Vagina (tissue), 2 donors: ENCODE measurements around the gene GDA. TPM values are rescaled to one million over a fixed set of nuclear protein-coding genes. Genes with fewer than 3 reads are reported as not detected.

Source experiments
- DNase-seq, 2 donors: peaks; one replicate each; pipeline ENCODE4 v3.0.0-alpha.2; 2017; ENCODE audit errors: extremely low spot score in 2 of 2
- H3K27ac ChIP-seq: fragments of 200-600 bp; sonication (generic); one replicate; pipeline ENCODE4 v1.5.1; 2019
- H3K27me3 ChIP-seq: fragments of 200-600 bp; sonication (generic); one replicate; pipeline ENCODE4 v1.5.1; 2019
- H3K36me3 ChIP-seq, 2 donors: fragments of 200-600 bp; sonication (generic); one replicate each; pipeline ENCODE4 v1.5.1; 2017 to 2019
- H3K4me1 ChIP-seq: fragments of 200-600 bp; sonication (generic); one replicate; pipeline ENCODE4 v1.5.1; 2019
- H3K4me3 ChIP-seq, 2 donors: fragments of 200-600 bp; sonication (generic); 1 replicate in 1 of 2; 2 replicates in 1 of 2; pipeline ENCODE4 v1.5.1; 2016 to 2019
- H3K9me3 ChIP-seq: fragments of 200-600 bp; sonication (generic); one replicate; pipeline ENCODE4 v1.5.1; 2019
- CTCF ChIP-seq, 3 experiments: fragments of 450-650 bp in 2 of 3; fragments of 200-600 bp in 1 of 3; sonication (generic) in 1 of 3; IDR thresholded peaks; one replicate each; pipeline ENCODE4 v1.5.1; 2017 to 2019; ENCODE audit warnings: antibody characterized with exemption in 3 of 3, mild to moderate bottlenecking in 2 of 3, moderate library complexity in 2 of 3
- POLR2A ChIP-seq, 2 donors: fragments of 450-650 bp; IDR thresholded peaks; one replicate each; pipeline ENCODE4 v1.6.1; 2017; ENCODE audit warnings: antibody characterized with exemption in 2 of 2, mild to moderate bottlenecking in 2 of 2, moderate library complexity in 2 of 2
- POLR2AphosphoS5 ChIP-seq, 2 donors: sonication (generic); formaldehyde crosslinking; IDR thresholded peaks; one replicate each; pipeline ENCODE4 v1.9.0; 2017; ENCODE audit warnings: antibody characterized with exemption in 2 of 2, mild to moderate bottlenecking in 2 of 2, low read depth in 1 of 2; ENCODE audit not compliant: insufficient read depth in 1 of 2
- intact Hi-C: fragments of 100-400 bp; cut with DNase I; formaldehyde crosslinking; loops from one replicate; pipeline ENCODE4 v1.15.1; 2023
- total RNA-seq: library from RNA; depleted of rRNA; stranded (reverse); fragments of >200 nt; gene quantifications from one replicate; pipeline ENCODE4 v1.2.3, GENCODE V29; 2016

Gene GDA
- total RNA-seq, 1 donor from 2014 or later, result not detected

GRCh38 chr9:72154468-72155285, 5.4 kb downstream of the GDA start:
- no peak for DNase-seq
- no peak for TF ChIP-seq POLR2A (IDR thresholded peaks at IDR 0.05)
- TF ChIP-seq POLR2AphosphoS5 (IDR thresholded peaks at IDR 0.05; ENCODE audit: insufficient read depth in 1 of 2, low read depth in 1 of 2), result no peak
- no peak for TF ChIP-seq CTCF (IDR thresholded peaks at IDR 0.05)
- Histone ChIP-seq H3K27ac (no peak overlapping the region), H3K9me3 (no peaks in the 10 kb centered on the region), H3K36me3 (no peaks in the 10 kb centered on the region), H3K4me1 (peaks cover under 1% of the 10 kb centered on the region), H3K4me3 (no peak overlapping the region), H3K27me3 (no peaks in the 10 kb centered on the region)
- intact Hi-C loops, result no loop called here

DNA sequence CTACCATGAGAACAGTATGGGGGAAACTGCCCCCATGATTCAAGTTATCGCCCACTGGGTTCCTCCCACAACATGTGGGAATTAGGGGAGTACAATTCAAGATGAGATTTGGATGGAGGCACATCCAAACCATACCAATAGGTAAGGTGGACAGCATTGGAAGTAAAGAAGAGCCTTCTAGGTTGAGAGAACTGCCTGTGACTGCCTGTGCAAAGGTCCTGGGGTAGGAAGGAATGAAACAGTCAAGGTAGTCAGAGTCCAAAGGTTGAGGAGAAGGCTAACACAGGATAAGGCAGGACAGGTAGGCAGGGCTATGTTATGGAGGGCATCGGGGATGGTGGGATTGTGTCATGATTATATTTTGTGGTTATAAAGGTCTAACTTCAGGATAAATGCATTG, 6.1 kb downstream of the GDA start:
- no peaks in the 10 kb centered on the region for H3K9me3 ChIP-seq
- no peak for DNase-seq
- no peak for TF ChIP-seq CTCF (IDR thresholded peaks at IDR 0.05)
- no peak for TF ChIP-seq POLR2AphosphoS5 (IDR thresholded peaks at IDR 0.05; ENCODE audit: insufficient read depth in 1 of 2, low read depth in 1 of 2)
- no peak for TF ChIP-seq POLR2A (IDR thresholded peaks at IDR 0.05)
- no peaks in the 10 kb centered on the region for H3K36me3 ChIP-seq
- H3K4me3 ChIP-seq, result no peak overlapping the region
- no peaks in the 10 kb centered on the region for H3K27me3 ChIP-seq
- intact Hi-C loops, result no loop called here
- H3K4me1 ChIP-seq, result no peaks in the 10 kb centered on the region
- H3K27ac ChIP-seq, result no peak overlapping the region

GRCh38 chr9:72156586-72156985, 7.3 kb downstream of the GDA start:
- intact Hi-C loops, result no loop called here
- DNase-seq, result no peak
- Histone ChIP-seq H3K9me3 (no peaks in the 10 kb centered on the region), H3K27me3 (no peaks in the 10 kb centered on the region), H3K36me3 (no peaks in the 10 kb centered on the region), H3K4me3 (no peak overlapping the region), H3K4me1 (no peaks in the 10 kb centered on the region), H3K27ac (no peak overlapping the region)
- TF ChIP-seq CTCF (IDR thresholded peaks at IDR 0.05), result no peak
- TF ChIP-seq POLR2A (IDR thresholded peaks at IDR 0.05), result no peak
- TF ChIP-seq POLR2AphosphoS5 (IDR thresholded peaks at IDR 0.05; ENCODE audit: insufficient read depth in 1 of 2, low read depth in 1 of 2), result no peak

GRCh38 chr9:72158680-72159079, 9.4 kb downstream of the GDA start:
- no peak for TF ChIP-seq POLR2A (IDR thresholded peaks at IDR 0.05)
- TF ChIP-seq POLR2AphosphoS5 (IDR thresholded peaks at IDR 0.05; ENCODE audit: insufficient read depth in 1 of 2, low read depth in 1 of 2), result no peak
- TF ChIP-seq CTCF (IDR thresholded peaks at IDR 0.05), result no peak
- no peak for DNase-seq
- H3K27ac ChIP-seq, result no peak overlapping the region
- no peaks in the 10 kb centered on the region for H3K4me1 ChIP-seq
- no peak overlapping the region for H3K4me3 ChIP-seq
- no peaks in the 10 kb centered on the region for H3K36me3 ChIP-seq
- H3K9me3 ChIP-seq, result no peaks in the 10 kb centered on the region
- no peaks in the 10 kb centered on the region for H3K27me3 ChIP-seq
- intact Hi-C loops, result no loop called here

- Histone ChIP-seq H3K4me1 (no peaks in the 10 kb centered on the region), H3K9me3 (no peaks in the 10 kb centered on the region), H3K27ac (no peak overlapping the region), H3K27me3 (no peaks in the 10 kb centered on the region), H3K36me3 (no peaks in the 10 kb centered on the region), H3K4me3 (no peak overlapping the region)
- no peak for DNase-seq
- TF ChIP-seq POLR2AphosphoS5 (IDR thresholded peaks at IDR 0.05; ENCODE audit: insufficient read depth in 1 of 2, low read depth in 1 of 2) (no peak), POLR2A (IDR thresholded peaks at IDR 0.05) (no peak), CTCF (IDR thresholded peaks at IDR 0.05) (no peak)
- intact Hi-C loops, result no loop called here
Measured at GRCh38 chr9:72160446-72161123, 11.3 kb downstream of the GDA start.
